ENCODE measurements around the gene ZBTB34.
A peak's percentile ranks its signal among the peaks of the same experiment; 100 is the strongest.

The ZBTB34 gene

DNA sequence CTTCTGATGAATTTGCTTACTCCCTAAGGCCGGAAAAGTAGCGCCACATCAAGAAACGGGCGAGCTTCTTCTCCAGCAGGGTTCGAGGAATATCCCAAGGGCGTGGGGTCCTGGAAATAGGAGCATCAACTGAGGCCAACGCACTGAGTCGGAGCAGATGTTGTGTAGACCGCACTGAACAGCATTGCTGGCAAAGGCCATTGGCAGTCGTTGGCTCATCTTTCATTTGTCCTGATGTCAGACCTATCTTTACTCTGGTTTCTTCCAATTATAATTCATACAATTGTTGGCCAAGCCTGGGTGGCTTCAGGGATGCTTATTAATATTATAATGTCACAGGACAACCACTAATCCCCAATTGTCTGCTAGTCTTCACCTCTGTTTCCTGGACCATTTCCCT, 26.5 kb downstream of the ZBTB34 start:
- 0 out of 2 replicates have a peak overlapping the region, but pooled peaks have one; percentile 3 for H3K27ac ChIP-seq
- POLR2A ChIA-PET (ENCODE audit: low non-redundant PET), result interaction anchor here (0.6 kb wide), 2 partner anchors 20 to 521 kb away, joined by 4 to 6 read pairs; no protein-coding TSS in a partner anchor
- DNase-seq (ENCODE audit: low spot score), result no peak
- CTCF ChIA-PET, result interaction anchor here (0.6 kb wide), 1 partner anchor 10 kb away, joined by 4 read pairs; no protein-coding TSS in a partner anchor
- TF ChIP-seq, protein P1, sequence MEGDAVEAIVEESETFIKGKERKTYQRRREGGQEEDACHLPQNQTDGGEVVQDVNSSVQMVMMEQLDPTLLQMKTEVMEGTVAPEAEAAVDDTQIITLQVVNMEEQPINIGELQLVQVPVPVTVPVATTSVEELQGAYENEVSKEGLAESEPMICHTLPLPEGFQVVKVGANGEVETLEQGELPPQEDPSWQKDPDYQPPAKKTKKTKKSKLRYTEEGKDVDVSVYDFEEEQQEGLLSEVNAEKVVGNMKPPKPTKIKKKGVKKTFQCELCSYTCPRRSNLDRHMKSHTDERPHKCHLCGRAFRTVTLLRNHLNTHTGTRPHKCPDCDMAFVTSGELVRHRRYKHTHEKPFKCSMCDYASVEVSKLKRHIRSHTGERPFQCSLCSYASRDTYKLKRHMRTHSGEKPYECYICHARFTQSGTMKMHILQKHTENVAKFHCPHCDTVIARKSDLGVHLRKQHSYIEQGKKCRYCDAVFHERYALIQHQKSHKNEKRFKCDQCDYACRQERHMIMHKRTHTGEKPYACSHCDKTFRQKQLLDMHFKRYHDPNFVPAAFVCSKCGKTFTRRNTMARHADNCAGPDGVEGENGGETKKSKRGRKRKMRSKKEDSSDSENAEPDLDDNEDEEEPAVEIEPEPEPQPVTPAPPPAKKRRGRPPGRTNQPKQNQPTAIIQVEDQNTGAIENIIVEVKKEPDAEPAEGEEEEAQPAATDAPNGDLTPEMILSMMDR (conservative IDR thresholded peaks at IDR 0.05; ENCODE audit: low read depth), result no peak

DNA sequence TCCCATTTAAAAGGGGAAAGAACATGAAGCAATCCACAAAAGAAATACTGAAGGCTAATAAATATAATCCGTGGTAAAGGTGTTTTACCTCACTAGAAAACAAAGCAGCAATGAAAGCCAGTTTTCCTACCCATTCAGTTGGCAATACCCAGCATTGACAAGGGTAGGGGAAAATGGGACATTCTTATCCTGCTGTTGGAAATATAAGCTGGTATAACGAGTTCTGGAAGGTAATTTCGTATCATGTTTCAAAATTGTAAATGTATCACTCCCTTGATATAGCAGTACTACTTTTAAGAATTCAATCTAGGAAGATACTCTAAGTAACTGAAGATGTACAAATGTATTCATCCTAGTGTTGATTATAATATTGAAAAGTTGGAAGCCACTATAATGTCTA, 31.2 kb downstream of the ZBTB34 start:
- no peak overlapping the region for H3K27ac ChIP-seq
- ChIA-PET CTCF (interaction anchor here (0.6 kb wide), 1 partner anchor 65 kb away, joined by 7 read pairs; no protein-coding TSS in a partner anchor), POLR2A (ENCODE audit: low non-redundant PET) (no interaction called here)
- no peak for DNase-seq (ENCODE audit: low spot score)
- TF ChIP-seq, protein P1 (conservative IDR thresholded peaks at IDR 0.05; ENCODE audit: low read depth), result no peak

DNA sequence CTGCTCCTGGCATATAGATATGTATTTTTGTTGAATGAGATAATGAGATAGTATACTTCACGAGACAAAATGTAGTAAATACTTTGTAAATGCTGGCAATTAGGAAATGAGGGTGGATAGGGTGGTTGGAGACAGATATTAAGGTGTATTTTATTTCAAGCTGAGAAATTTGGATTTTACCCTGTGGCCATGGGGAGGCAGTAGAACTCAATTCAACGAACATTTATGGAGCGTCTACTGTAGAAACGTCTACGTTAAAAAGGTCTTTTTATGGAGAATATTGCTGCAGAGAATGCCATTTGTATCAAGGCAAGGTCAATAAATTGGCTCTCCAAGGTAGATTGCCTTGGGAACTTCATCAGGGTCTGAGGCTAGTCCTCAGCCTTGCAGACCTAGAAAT, 32.6 kb downstream of the ZBTB34 start:
- no peak overlapping the region for H3K27ac ChIP-seq
- ChIA-PET CTCF (interaction anchor here (0.6 kb wide), 3 partner anchors 16 to 1262 kb away, joined by 3 to 7 read pairs (median 3); no protein-coding TSS in a partner anchor), POLR2A (ENCODE audit: low non-redundant PET) (no interaction called here)
- TF ChIP-seq, protein P1 (conservative IDR thresholded peaks at IDR 0.05; ENCODE audit: low read depth), result peak; percentile 18; the same call in 1 of the 2 replicates
- no peak for DNase-seq (ENCODE audit: low spot score)

DNA sequence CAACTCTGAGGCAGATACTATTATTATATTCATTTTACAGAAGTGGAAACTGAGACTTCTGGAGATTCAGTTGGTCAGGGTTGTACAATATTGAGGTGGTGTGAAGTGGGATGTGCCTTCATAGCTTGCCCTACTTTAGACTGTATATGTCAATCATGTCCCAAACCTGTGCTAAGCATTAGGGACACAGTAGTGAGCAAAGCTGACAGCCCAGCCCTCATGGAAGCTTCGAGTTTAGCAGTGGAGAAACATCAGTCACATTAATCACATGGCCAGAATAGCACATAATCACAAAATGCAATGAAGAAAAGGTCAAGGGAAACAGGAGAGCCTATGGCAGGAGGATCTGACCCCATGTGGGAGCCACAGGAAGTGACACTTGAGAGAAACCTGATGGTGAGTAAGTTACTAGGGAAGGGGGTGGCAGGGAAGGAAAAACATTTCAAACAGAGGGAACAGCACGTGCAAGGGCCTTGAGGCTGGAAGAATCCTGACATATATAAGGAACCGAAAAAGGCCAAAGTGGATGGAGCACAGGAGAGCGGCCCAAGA, 33.7 kb downstream of the ZBTB34 start:
- POLR2A ChIA-PET (ENCODE audit: low non-redundant PET), result no interaction called here

DNA sequence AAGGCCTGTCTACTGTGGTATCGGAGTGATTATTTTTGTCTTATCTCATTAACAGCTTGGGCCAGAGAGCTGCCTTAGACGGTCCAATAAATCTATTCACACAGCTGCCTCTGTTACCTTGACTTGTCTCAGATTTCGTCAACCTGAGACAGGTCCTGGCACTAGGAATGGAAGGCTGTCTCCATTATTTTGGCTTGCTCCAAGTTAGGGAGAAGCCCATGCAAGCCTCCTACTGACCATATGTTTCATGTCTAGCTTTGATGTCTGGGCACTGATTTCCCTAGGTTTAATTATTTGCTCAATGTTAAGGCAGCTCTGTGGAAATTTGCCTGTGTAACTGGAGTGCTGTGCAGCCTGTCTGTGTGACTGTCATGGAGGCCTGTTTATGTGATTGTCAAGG, 41.8 kb downstream of the ZBTB34 start:
- no peak for DNase-seq (ENCODE audit: low spot score)
- ChIA-PET POLR2A (ENCODE audit: low non-redundant PET) (no interaction called here), CTCF (no interaction called here)
- TF ChIP-seq, protein P1 (conservative IDR thresholded peaks at IDR 0.05; ENCODE audit: low read depth), result no peak
- H3K27ac ChIP-seq, result no peak overlapping the region

More for the DNA sequence above, 33.7 kb downstream of the ZBTB34 start:
- no peak overlapping the region for H3K27ac ChIP-seq
- TF ChIP-seq, protein P1 (conservative IDR thresholded peaks at IDR 0.05; ENCODE audit: low read depth), result no peak
- CTCF ChIA-PET, result interaction anchor here (0.6 kb wide), 2 partner anchors 118 to 327 kb away, joined by 3 to 4 read pairs; no protein-coding TSS in a partner anchor
- DNase-seq (ENCODE audit: low spot score), result peak; percentile 26

DNA sequence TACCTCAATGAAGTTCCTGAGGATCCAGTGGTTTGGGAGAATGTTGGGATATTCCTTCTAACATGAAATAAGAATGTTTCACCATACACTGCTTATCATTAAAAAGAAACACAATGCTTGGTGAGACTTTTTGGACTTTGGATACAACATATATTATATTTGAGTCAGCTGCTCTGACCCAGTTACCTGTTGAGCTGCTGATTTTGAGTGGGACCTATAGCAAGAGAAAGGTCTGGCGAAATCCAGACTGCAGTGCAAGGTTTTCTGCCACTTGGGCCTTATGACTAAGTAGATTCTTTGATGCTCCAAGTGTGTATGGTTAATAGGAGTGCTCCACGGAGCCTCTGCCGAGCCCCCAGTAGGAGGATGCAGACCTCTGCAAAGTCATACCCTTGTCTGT, 44.1 kb downstream of the ZBTB34 start:
- POLR2A ChIA-PET (ENCODE audit: low non-redundant PET), result no interaction called here
- DNase-seq (ENCODE audit: low spot score), result no peak
- CTCF ChIA-PET, result no interaction called here

More for the DNA sequence above, 44.1 kb downstream of the ZBTB34 start:
- TF ChIP-seq, protein P1 (conservative IDR thresholded peaks at IDR 0.05; ENCODE audit: low read depth), result no peak
- no peak overlapping the region for H3K27ac ChIP-seq

Measured in RWPE1 (cell line).